ENCODE data around the gene DUS4L. TPM values are rescaled to one million over a fixed set of nuclear protein-coding genes. Genes with fewer than 3 reads are reported as not detected.

Gene DUS4L
- total RNA-seq, 1 experiment from 2014 or later: 9.1 TPM

DNA sequence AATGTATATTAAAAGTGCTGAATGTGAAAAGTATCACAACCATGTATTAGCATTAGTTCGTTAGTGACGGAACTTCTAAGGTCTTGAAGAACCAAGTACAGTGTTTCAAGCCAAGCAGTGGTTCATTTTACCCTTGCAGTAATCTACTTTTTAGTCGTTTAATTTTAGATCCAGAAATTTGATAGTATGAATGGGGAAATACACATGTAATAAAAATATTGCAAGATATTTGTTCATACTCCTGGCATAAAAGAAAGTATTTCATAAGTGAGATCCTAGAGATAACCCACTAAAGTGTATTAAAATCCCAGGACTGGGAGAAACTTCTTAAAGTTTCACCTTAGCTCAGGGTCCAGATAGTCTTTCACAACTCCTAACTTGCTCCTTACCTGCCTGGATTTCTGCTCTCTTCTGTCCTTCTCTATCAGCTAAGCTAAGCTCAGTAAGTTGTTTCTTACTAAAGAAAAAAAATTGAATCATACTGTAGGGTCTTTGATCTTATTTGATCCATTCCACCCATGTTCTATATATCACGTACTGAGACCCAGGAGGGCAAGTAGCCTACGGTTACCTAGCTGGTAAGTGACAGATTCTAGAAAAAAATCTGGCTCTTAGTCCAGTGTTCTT is 17.7 kb downstream of the DUS4L start:
- ChIA-PET CTCF (interaction anchor here (0.6 kb wide), 1 partner anchor 293 kb away, joined by 4 read pairs; no protein-coding TSS in a partner anchor), POLR2A (no interaction called here)
- DNase-seq (ENCODE audit: low read depth, low spot score): no peak
- ATAC-seq: no peak
- H3K27ac ChIP-seq (ENCODE audit: low read length): peak overlapping the region; percentile 96
- peaks cover 17% of the 10 kb centered on the region for H3K36me3 ChIP-seq (ENCODE audit: control insufficient read depth, insufficient read depth, low read length)
- intact Hi-C loops (cut with micrococcal nuclease; ENCODE audit: unreplicated experiment) (no loop called here), in situ Hi-C loops (cut with HindIII; ENCODE audit: low pct_unique_long_range_greater_than_20kb, low sequenced_read_pairs) (no loop called here)
- H3K4me1 ChIP-seq (ENCODE audit: control insufficient read depth, insufficient read depth, low read length): peaks cover 12% of the 10 kb centered on the region
- no TSS peak for BruUV-seq (replicated peaks)
- no peaks in the 10 kb centered on the region for H3K27me3 ChIP-seq (ENCODE audit: control insufficient read depth, insufficient read depth, low read length)
- no peaks in the 10 kb centered on the region for H3K9me3 ChIP-seq (ENCODE audit: control insufficient read depth, insufficient read depth, low read depth, low read length)
- H3K4me3 ChIP-seq (ENCODE audit: low read depth in 2 of 2, low read length in 2 of 2): peak overlapping the region; percentile 94 to 95; a peak in 3 of 4 replicates
- TF ChIP-seq POLR2AphosphoS5 (IDR thresholded peaks at IDR 0.05; ENCODE audit: low read depth, low read length) (no peak), SIN3A (IDR thresholded peaks at IDR 0.05; ENCODE audit: borderline replicate concordance, insufficient read depth, low read depth, low read length) (no peak)
- TF ChIP-seq, protein P1, sequence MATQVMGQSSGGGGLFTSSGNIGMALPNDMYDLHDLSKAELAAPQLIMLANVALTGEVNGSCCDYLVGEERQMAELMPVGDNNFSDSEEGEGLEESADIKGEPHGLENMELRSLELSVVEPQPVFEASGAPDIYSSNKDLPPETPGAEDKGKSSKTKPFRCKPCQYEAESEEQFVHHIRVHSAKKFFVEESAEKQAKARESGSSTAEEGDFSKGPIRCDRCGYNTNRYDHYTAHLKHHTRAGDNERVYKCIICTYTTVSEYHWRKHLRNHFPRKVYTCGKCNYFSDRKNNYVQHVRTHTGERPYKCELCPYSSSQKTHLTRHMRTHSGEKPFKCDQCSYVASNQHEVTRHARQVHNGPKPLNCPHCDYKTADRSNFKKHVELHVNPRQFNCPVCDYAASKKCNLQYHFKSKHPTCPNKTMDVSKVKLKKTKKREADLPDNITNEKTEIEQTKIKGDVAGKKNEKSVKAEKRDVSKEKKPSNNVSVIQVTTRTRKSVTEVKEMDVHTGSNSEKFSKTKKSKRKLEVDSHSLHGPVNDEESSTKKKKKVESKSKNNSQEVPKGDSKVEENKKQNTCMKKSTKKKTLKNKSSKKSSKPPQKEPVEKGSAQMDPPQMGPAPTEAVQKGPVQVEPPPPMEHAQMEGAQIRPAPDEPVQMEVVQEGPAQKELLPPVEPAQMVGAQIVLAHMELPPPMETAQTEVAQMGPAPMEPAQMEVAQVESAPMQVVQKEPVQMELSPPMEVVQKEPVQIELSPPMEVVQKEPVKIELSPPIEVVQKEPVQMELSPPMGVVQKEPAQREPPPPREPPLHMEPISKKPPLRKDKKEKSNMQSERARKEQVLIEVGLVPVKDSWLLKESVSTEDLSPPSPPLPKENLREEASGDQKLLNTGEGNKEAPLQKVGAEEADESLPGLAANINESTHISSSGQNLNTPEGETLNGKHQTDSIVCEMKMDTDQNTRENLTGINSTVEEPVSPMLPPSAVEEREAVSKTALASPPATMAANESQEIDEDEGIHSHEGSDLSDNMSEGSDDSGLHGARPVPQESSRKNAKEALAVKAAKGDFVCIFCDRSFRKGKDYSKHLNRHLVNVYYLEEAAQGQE (IDR thresholded peaks at IDR 0.05; ENCODE audit: insufficient read depth in 1 of 2, low read depth in 2 of 2, low read length in 1 of 2): no peak

DNA sequence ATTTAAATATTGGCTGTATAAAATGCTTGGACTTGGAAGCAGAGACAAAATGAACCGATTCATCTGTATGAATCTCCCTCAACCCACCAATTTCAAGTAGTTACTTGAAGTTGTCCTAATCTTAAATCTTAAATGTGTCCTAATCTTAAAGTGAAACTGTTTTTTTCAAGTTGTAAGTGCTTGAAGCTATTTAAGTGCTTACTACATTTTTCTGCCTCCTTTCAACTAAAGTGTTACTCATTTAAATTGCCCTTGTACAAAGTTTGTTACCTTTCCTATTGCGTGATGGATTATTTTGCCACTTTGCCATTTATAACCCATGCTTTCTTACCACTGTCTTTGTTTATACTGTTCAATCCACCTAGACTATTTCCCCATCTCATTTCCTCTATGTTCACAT is 19.1 kb downstream of the DUS4L start:
- ATAC-seq (no peak), DNase-seq (ENCODE audit: low read depth, low spot score) (no peak)
- TF ChIP-seq, protein P1 (IDR thresholded peaks at IDR 0.05; ENCODE audit: insufficient read depth in 1 of 2, low read depth in 2 of 2, low read length in 1 of 2): no peak
- TF ChIP-seq, protein P2, sequence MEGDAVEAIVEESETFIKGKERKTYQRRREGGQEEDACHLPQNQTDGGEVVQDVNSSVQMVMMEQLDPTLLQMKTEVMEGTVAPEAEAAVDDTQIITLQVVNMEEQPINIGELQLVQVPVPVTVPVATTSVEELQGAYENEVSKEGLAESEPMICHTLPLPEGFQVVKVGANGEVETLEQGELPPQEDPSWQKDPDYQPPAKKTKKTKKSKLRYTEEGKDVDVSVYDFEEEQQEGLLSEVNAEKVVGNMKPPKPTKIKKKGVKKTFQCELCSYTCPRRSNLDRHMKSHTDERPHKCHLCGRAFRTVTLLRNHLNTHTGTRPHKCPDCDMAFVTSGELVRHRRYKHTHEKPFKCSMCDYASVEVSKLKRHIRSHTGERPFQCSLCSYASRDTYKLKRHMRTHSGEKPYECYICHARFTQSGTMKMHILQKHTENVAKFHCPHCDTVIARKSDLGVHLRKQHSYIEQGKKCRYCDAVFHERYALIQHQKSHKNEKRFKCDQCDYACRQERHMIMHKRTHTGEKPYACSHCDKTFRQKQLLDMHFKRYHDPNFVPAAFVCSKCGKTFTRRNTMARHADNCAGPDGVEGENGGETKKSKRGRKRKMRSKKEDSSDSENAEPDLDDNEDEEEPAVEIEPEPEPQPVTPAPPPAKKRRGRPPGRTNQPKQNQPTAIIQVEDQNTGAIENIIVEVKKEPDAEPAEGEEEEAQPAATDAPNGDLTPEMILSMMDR (IDR thresholded peaks at IDR 0.05): no peak
- no peak for TF ChIP-seq POLR2AphosphoS5 (IDR thresholded peaks at IDR 0.05; ENCODE audit: low read depth, low read length)
- no peak for TF ChIP-seq SIN3A (IDR thresholded peaks at IDR 0.05; ENCODE audit: borderline replicate concordance, insufficient read depth, low read depth, low read length)
- TF ChIP-seq TCF7L2 (IDR thresholded peaks at IDR 0.05; ENCODE audit: low read depth, low read length): no peak
- no peaks in the 10 kb centered on the region for H3K9me3 ChIP-seq (ENCODE audit: control insufficient read depth, insufficient read depth, low read depth, low read length)
- no peak overlapping the region for H3K4me3 ChIP-seq (ENCODE audit: low read depth in 2 of 2, low read length in 2 of 2)
- H3K27me3 ChIP-seq (ENCODE audit: control insufficient read depth, insufficient read depth, low read length): no peaks in the 10 kb centered on the region
- ChIA-PET POLR2A (no interaction called here), CTCF (no interaction called here)
- intact Hi-C loops (cut with micrococcal nuclease; ENCODE audit: unreplicated experiment): no loop called here
- H3K27ac ChIP-seq (ENCODE audit: low read length): no peak overlapping the region
- no TSS peak for BruUV-seq (replicated peaks)
- H3K36me3 ChIP-seq (ENCODE audit: control insufficient read depth, insufficient read depth, low read length): peaks cover 21% of the 10 kb centered on the region
- peaks cover 12% of the 10 kb centered on the region for H3K4me1 ChIP-seq (ENCODE audit: control insufficient read depth, insufficient read depth, low read length)
- in situ Hi-C loops (cut with HindIII; ENCODE audit: low pct_unique_long_range_greater_than_20kb, low sequenced_read_pairs): no loop called here
